Measurements from ENCODE around the gene MUC4.

DNA sequence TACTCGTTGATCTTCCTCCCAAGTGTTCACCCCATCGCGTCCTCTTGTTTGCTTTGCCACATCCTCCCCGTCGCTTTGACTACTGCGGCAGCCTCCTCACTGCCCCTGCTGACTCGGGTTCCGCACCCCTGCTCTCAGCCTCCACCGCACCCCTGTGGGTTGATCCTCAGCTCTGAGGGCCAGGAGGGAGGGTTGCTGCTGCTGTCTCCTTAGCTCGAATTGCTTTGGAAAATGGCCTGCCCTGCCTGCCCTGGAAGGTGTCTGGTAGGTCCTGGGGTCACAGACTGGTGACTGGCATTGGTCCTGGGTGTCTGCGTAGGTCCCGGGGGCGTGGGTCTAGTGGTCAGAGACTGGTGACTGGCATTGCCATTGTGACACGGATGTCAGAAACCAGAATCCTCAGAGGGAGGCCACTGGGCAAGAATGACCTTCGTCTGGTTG is 9.4 kb downstream of the MUC4 start:
- TF ChIP-seq, protein P1, sequence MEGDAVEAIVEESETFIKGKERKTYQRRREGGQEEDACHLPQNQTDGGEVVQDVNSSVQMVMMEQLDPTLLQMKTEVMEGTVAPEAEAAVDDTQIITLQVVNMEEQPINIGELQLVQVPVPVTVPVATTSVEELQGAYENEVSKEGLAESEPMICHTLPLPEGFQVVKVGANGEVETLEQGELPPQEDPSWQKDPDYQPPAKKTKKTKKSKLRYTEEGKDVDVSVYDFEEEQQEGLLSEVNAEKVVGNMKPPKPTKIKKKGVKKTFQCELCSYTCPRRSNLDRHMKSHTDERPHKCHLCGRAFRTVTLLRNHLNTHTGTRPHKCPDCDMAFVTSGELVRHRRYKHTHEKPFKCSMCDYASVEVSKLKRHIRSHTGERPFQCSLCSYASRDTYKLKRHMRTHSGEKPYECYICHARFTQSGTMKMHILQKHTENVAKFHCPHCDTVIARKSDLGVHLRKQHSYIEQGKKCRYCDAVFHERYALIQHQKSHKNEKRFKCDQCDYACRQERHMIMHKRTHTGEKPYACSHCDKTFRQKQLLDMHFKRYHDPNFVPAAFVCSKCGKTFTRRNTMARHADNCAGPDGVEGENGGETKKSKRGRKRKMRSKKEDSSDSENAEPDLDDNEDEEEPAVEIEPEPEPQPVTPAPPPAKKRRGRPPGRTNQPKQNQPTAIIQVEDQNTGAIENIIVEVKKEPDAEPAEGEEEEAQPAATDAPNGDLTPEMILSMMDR (IDR thresholded peaks at IDR 0.05): no peak
- no peak for TF ChIP-seq YY1 (IDR thresholded peaks at IDR 0.05; ENCODE audit: low read depth)
- no peak for TF ChIP-seq JUND (IDR thresholded peaks at IDR 0.05)
- TF ChIP-seq POLR2AphosphoS5 (IDR thresholded peaks at IDR 0.05; ENCODE audit: low read depth, low read length): no peak
- TF ChIP-seq GABPA (IDR thresholded peaks at IDR 0.05; ENCODE audit: low read depth): no peak
- TF ChIP-seq SMC3 (IDR thresholded peaks at IDR 0.05; ENCODE audit: low read depth, low read length): no peak
- TF ChIP-seq RAD21 (IDR thresholded peaks at IDR 0.05; ENCODE audit: low read length): no peak
- no peak for TF ChIP-seq TCF12 (IDR thresholded peaks at IDR 0.05)
